Adipocyte (in vitro differentiated cells): Measurements from ENCODE around the gene SNX32.

Experiments used
- DNase-seq: peaks from one replicate; pipeline ENCODE4 v3.0.0-alpha.2; 2015; ENCODE audit warnings: low read depth
- H3K27me3 ChIP-seq: replicated peaks from 2 replicates; pipeline ENCODE4 v1.7.0; 2013; ENCODE audit warnings: mild to moderate bottlenecking, low read length, moderate library complexity; ENCODE audit not compliant: control insufficient read depth, insufficient read depth
- H3K36me3 ChIP-seq: 2 replicates; pipeline ENCODE4 v1.7.0; 2013; ENCODE audit warnings: low read length, mild to moderate bottlenecking, moderate library complexity; ENCODE audit not compliant: control insufficient read depth, insufficient read depth, severe bottlenecking
- H3K4me1 ChIP-seq: 2 replicates; pipeline ENCODE4 v1.7.0; 2013; ENCODE audit warnings: mild to moderate bottlenecking, low read length, moderate library complexity; ENCODE audit not compliant: control insufficient read depth, insufficient read depth
- H3K4me3 ChIP-seq: 2 replicates; pipeline ENCODE4 v1.7.0; 2013; ENCODE audit warnings: mild to moderate bottlenecking, low read length, moderate library complexity
- H3K9ac ChIP-seq: 2 replicates; pipeline ENCODE4 v1.7.0; 2013; ENCODE audit warnings: mild to moderate bottlenecking, low read length, moderate library complexity
- H3K9me3 ChIP-seq: 2 replicates; pipeline ENCODE4 v1.7.0; 2013; ENCODE audit warnings: mild to moderate bottlenecking, low read length, moderate library complexity; ENCODE audit not compliant: control insufficient read depth

SNX32 gene

GRCh38 chr11:65833297-65834030 is at the start of gene SNX32:
SNX32 (plus strand) TSS chr11:65833963; CDS start chr11:65834066, 103 bp downstream.
- peak within 1 kb of the TSS; percentile 86 for H3K4me3 ChIP-seq
- no peaks in the 10 kb centered on the region for H3K9me3 ChIP-seq
- peak within 1 kb of the TSS; percentile 66 for H3K9ac ChIP-seq

GRCh38 chr11:65785319-65786007 is 48.3 kb upstream of the SNX32 start:
- no peak overlapping the region for H3K9ac ChIP-seq
- peaks cover 24% of the 10 kb centered on the region for H3K27me3 ChIP-seq
- H3K4me1 ChIP-seq: peaks cover 5% of the 10 kb centered on the region
- no peak for DNase-seq
- no peak overlapping the region for H3K4me3 ChIP-seq
- H3K9me3 ChIP-seq: no peaks in the 10 kb centered on the region
- no peaks in the 10 kb centered on the region for H3K36me3 ChIP-seq

More at GRCh38 chr11:65833297-65834030, at the start of gene SNX32:
- peaks cover 8% of the 10 kb centered on the region for H3K4me1 ChIP-seq
- H3K27me3 ChIP-seq: peaks cover 2% of the 10 kb centered on the region
- DNase-seq: peak; percentile 98
- H3K36me3 ChIP-seq: no peaks in the 10 kb centered on the region

GRCh38 chr11:65786008-65786785 is 47.6 kb upstream of the SNX32 start:
- peaks cover 24% of the 10 kb centered on the region for H3K27me3 ChIP-seq
- no peak overlapping the region for H3K4me3 ChIP-seq

GRCh38 chr11:65786786-65787636 is 46.8 kb upstream of the SNX32 start, which contains the start of gene OVOL1:
OVOL1 (plus strand) TSS chr11:65787063; CDS start chr11:65787374, 311 bp downstream.
- H3K27me3 ChIP-seq: peaks cover 24% of the 10 kb centered on the region
- H3K4me3 ChIP-seq: no peak within 1 kb of the TSS
- no peak for DNase-seq

More at GRCh38 chr11:65786008-65786785, 47.6 kb upstream of the SNX32 start:
- no peak overlapping the region for H3K9ac ChIP-seq
- H3K36me3 ChIP-seq: no peaks in the 10 kb centered on the region
- H3K4me1 ChIP-seq: peaks cover 5% of the 10 kb centered on the region
- H3K9me3 ChIP-seq: no peaks in the 10 kb centered on the region
- DNase-seq: peak; percentile 12

GRCh38 chr11:65787649-65788622 is 45.8 kb upstream of the SNX32 start:
- Histone ChIP-seq H3K27me3 (peaks cover 28% of the 10 kb centered on the region), H3K4me1 (peaks cover 5% of the 10 kb centered on the region), H3K9ac (no peak overlapping the region), H3K4me3 (no peak overlapping the region), H3K36me3 (no peaks in the 10 kb centered on the region), H3K9me3 (no peaks in the 10 kb centered on the region)
- DNase-seq: no peak

More at GRCh38 chr11:65786786-65787636, 46.8 kb upstream of the SNX32 start, which contains the start of gene OVOL1:
- H3K36me3 ChIP-seq: no peaks in the 10 kb centered on the region
- H3K9me3 ChIP-seq: no peaks in the 10 kb centered on the region
- H3K4me1 ChIP-seq: peaks cover 5% of the 10 kb centered on the region
- no peak within 1 kb of the TSS for H3K9ac ChIP-seq

- H3K4me3 ChIP-seq: no peak overlapping the region
- H3K27me3 ChIP-seq: peaks cover 36% of the 10 kb centered on the region
Measured at GRCh38 chr11:65788821-65789220, 44.9 kb upstream of the SNX32 start.

GRCh38 chr11:65789230-65790103 is 44.3 kb upstream of the SNX32 start:
- peaks cover 43% of the 10 kb centered on the region for H3K27me3 ChIP-seq
- H3K4me1 ChIP-seq: peaks cover 5% of the 10 kb centered on the region
- H3K9me3 ChIP-seq: no peaks in the 10 kb centered on the region
- H3K4me3 ChIP-seq: no peak overlapping the region
- H3K9ac ChIP-seq: no peak overlapping the region
- no peak for DNase-seq
- H3K36me3 ChIP-seq: no peaks in the 10 kb centered on the region

More at GRCh38 chr11:65788821-65789220, 44.9 kb upstream of the SNX32 start:
- peaks cover 5% of the 10 kb centered on the region for H3K4me1 ChIP-seq
- no peak for DNase-seq
- no peaks in the 10 kb centered on the region for H3K9me3 ChIP-seq
- no peaks in the 10 kb centered on the region for H3K36me3 ChIP-seq
- H3K9ac ChIP-seq: no peak overlapping the region

GRCh38 chr11:65790104-65790901 is 43.5 kb upstream of the SNX32 start:
- no peaks in the 10 kb centered on the region for H3K36me3 ChIP-seq
- no peak overlapping the region for H3K9ac ChIP-seq
- H3K4me3 ChIP-seq: no peak overlapping the region
- no peak for DNase-seq
- peaks cover 5% of the 10 kb centered on the region for H3K4me1 ChIP-seq
- H3K27me3 ChIP-seq: peaks cover 46% of the 10 kb centered on the region
- H3K9me3 ChIP-seq: no peaks in the 10 kb centered on the region
